ENCODE data around the gene TPH1.

Gene TPH1

GRCh38 chr11:18046116-18046777 is at the start of gene TPH1:
Gene TPH1, minus strand, starts transcription at chr11:18046269. Its CDS starts 5,507 bp downstream, at chr11:18040762.
- no peak for DNase-seq

- no peak for DNase-seq
Measured at GRCh38 chr11:18093959-18094358, 47.9 kb upstream of the TPH1 start.

- DNase-seq, result no peak
Measured at GRCh38 chr11:18091731-18092130, 45.7 kb upstream of the TPH1 start.

- DNase-seq, result no peak
Measured at GRCh38 chr11:18088966-18089365, 42.9 kb upstream of the TPH1 start.

GRCh38 chr11:18088366-18088765 is 42.3 kb upstream of the TPH1 start:
- DNase-seq, result no peak

- no peak for DNase-seq
Measured at GRCh38 chr11:18081551-18081950, 35.5 kb upstream of the TPH1 start.

GRCh38 chr11:18080451-18080850 is 34.4 kb upstream of the TPH1 start:
- DNase-seq, result no peak

GRCh38 chr11:18078909-18079308 is 32.8 kb upstream of the TPH1 start:
- DNase-seq, result no peak

- no peak for DNase-seq
Measured at GRCh38 chr11:18075444-18075843, 29.4 kb upstream of the TPH1 start.

GRCh38 chr11:18071098-18071705 is 25.1 kb upstream of the TPH1 start:
- DNase-seq, result no peak

GRCh38 chr11:18067372-18067771 is 21.3 kb upstream of the TPH1 start:
- no peak for DNase-seq

- no peak for DNase-seq
Measured at GRCh38 chr11:18066626-18067025, 20.6 kb upstream of the TPH1 start.

- DNase-seq, result no peak
Measured at GRCh38 chr11:18065572-18065971, 19.5 kb upstream of the TPH1 start.

- DNase-seq, result no peak
Measured at GRCh38 chr11:18064450-18065054, 18.5 kb upstream of the TPH1 start.

- no peak for DNase-seq
Measured at GRCh38 chr11:18063862-18064434, 17.9 kb upstream of the TPH1 start.

GRCh38 chr11:18063125-18063524 is 17.1 kb upstream of the TPH1 start:
- DNase-seq, result no peak

- DNase-seq, result no peak
Measured at GRCh38 chr11:18061351-18061750, 15.3 kb upstream of the TPH1 start.

GRCh38 chr11:18056561-18057181 is 10.6 kb upstream of the TPH1 start:
- no peak for DNase-seq

- DNase-seq, result no peak
Measured at GRCh38 chr11:18054511-18055103, 8.5 kb upstream of the TPH1 start.

GRCh38 chr11:18050848-18051247 is 4.8 kb upstream of the TPH1 start:
- DNase-seq, result no peak

GRCh38 chr11:18036456-18036855 is 9.6 kb downstream of the TPH1 start:
- no peak for DNase-seq

- DNase-seq, result no peak
Measured at GRCh38 chr11:18027475-18027874, 18.6 kb downstream of the TPH1 start.

GRCh38 chr11:18022419-18022818 is 23.6 kb downstream of the TPH1 start:
- no peak for DNase-seq
